ENCODE data around the gene ELAVL2. TPM values are rescaled to one million over a fixed set of nuclear protein-coding genes. Genes with fewer than 3 reads are reported as not detected.

Gene ELAVL2
- total and polyA plus RNA-seq, 4 donors: 0.02 to 1.7 TPM; not detected in 2

GRCh38 chr9:23820451-23821374 is 5.3 kb downstream of the ELAVL2 start:
- no peak for TF ChIP-seq CTCF (IDR thresholded peaks at IDR 0.05; ENCODE audit: control extremely low read depth, extremely low read depth)
- Histone ChIP-seq H3K9me3 (ENCODE audit: control insufficient read depth in 4 of 4, insufficient read depth in 3 of 4, low read length in 3 of 4) (peaks cover 0 to 17% (median 0%) of the 10 kb centered on the region in 4 donors), H3K27ac (ENCODE audit: low read depth in 1 of 2, low read length in 1 of 2) (no peak overlapping the region), H3K9ac (ENCODE audit: insufficient read depth in 1 of 2, low read length in 2 of 2) (no peak overlapping the region), H3K4me1 (ENCODE audit: control insufficient read depth in 5 of 5, insufficient read depth in 5 of 5, low read length in 5 of 5) (peaks cover 0 to 26% (median 9%) of the 10 kb centered on the region in 5 donors), H3K4me3 (peak overlapping the region; percentile 32), H3K27me3 (ENCODE audit: control insufficient read depth in 3 of 3, insufficient read depth in 3 of 3, low read length in 2 of 3) (peaks cover 33 to 64% (median 63%) of the 10 kb centered on the region in 3 donors), H3K36me3 (ENCODE audit: control insufficient read depth in 4 of 4, insufficient read depth in 4 of 4, low read length in 4 of 4) (no peaks in the 10 kb centered on the region)
- WGBS, 2 donors: 2 to 6% methylated on average over 78 to 80 of the region's 80 CpGs
- no peak for ATAC-seq (ENCODE audit: insufficient read depth, low FRiP score)
- peak in 1 of 3 donors; percentile 21 for DNase-seq

- H3K27ac ChIP-seq (ENCODE audit: low read depth in 1 of 2, low read length in 1 of 2): no peak overlapping the region
- ATAC-seq (ENCODE audit: insufficient read depth, low FRiP score): no peak
- peaks cover 0 to 14% (median 3%) of the 10 kb centered on the region in 5 donors for H3K4me1 ChIP-seq (ENCODE audit: control insufficient read depth in 5 of 5, insufficient read depth in 5 of 5, low read length in 5 of 5)
- H3K9ac ChIP-seq (ENCODE audit: insufficient read depth in 1 of 2, low read length in 2 of 2): no peak overlapping the region
- peaks cover 33 to 55% (median 55%) of the 10 kb centered on the region in 3 donors for H3K27me3 ChIP-seq (ENCODE audit: control insufficient read depth in 3 of 3, insufficient read depth in 3 of 3, low read length in 2 of 3)
- no peak for TF ChIP-seq CTCF (IDR thresholded peaks at IDR 0.05; ENCODE audit: control extremely low read depth, extremely low read depth)
- H3K4me3 ChIP-seq: no peak overlapping the region
- no peak for DNase-seq
- H3K36me3 ChIP-seq (ENCODE audit: control insufficient read depth in 4 of 4, insufficient read depth in 4 of 4, low read length in 4 of 4): no peaks in the 10 kb centered on the region
- H3K9me3 ChIP-seq (ENCODE audit: control insufficient read depth in 4 of 4, insufficient read depth in 3 of 4, low read length in 3 of 4): peaks cover 0 to 14% (median 0%) of the 10 kb centered on the region in 4 donors
Measured at GRCh38 chr9:23819403-23819802, 6.6 kb downstream of the ELAVL2 start.

GRCh38 chr9:23814243-23814642 is 11.8 kb downstream of the ELAVL2 start:
- no peak for TF ChIP-seq CTCF (IDR thresholded peaks at IDR 0.05; ENCODE audit: control extremely low read depth, extremely low read depth)
- Histone ChIP-seq H3K9me3 (ENCODE audit: control insufficient read depth in 4 of 4, insufficient read depth in 3 of 4, low read length in 3 of 4) (no peaks in the 10 kb centered on the region), H3K9ac (ENCODE audit: insufficient read depth in 1 of 2, low read length in 2 of 2) (no peak overlapping the region), H3K27me3 (ENCODE audit: control insufficient read depth in 3 of 3, insufficient read depth in 3 of 3, low read length in 2 of 3) (peaks cover 0 to 19% (median 12%) of the 10 kb centered on the region in 3 donors), H3K27ac (ENCODE audit: low read depth in 1 of 2, low read length in 1 of 2) (no peak overlapping the region), H3K4me3 (no peak overlapping the region), H3K4me1 (ENCODE audit: control insufficient read depth in 5 of 5, insufficient read depth in 5 of 5, low read length in 5 of 5) (no peaks in the 10 kb centered on the region), H3K36me3 (ENCODE audit: control insufficient read depth in 4 of 4, insufficient read depth in 4 of 4, low read length in 4 of 4) (no peaks in the 10 kb centered on the region)
- WGBS, 2 donors: 70 to 71% methylated on average over 3 of the region's 3 CpGs
- DNase-seq (no peak), ATAC-seq (ENCODE audit: insufficient read depth, low FRiP score) (no peak)
